Activated T-cell treated with anti-CD3 and anti-CD28 coated beads for 24 hours (primary cell): ENCODE results near the gene LETMD1.
"Not testable (repeated sequence)": the region's sequence is repeated elsewhere in the genome, so short reads cannot be mapped to it uniquely, and the experiment has no call there.

ENCODE experiments used
- DNase-seq: peaks from one replicate; pipeline ENCODE4 v3.0.0-alpha.2; 2020; ENCODE audit warnings: low read depth

The LETMD1 gene, protein sequence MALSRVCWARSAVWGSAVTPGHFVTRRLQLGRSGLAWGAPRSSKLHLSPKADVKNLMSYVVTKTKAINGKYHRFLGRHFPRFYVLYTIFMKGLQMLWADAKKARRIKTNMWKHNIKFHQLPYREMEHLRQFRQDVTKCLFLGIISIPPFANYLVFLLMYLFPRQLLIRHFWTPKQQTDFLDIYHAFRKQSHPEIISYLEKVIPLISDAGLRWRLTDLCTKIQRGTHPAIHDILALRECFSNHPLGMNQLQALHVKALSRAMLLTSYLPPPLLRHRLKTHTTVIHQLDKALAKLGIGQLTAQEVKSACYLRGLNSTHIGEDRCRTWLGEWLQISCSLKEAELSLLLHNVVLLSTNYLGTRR

DNA sequence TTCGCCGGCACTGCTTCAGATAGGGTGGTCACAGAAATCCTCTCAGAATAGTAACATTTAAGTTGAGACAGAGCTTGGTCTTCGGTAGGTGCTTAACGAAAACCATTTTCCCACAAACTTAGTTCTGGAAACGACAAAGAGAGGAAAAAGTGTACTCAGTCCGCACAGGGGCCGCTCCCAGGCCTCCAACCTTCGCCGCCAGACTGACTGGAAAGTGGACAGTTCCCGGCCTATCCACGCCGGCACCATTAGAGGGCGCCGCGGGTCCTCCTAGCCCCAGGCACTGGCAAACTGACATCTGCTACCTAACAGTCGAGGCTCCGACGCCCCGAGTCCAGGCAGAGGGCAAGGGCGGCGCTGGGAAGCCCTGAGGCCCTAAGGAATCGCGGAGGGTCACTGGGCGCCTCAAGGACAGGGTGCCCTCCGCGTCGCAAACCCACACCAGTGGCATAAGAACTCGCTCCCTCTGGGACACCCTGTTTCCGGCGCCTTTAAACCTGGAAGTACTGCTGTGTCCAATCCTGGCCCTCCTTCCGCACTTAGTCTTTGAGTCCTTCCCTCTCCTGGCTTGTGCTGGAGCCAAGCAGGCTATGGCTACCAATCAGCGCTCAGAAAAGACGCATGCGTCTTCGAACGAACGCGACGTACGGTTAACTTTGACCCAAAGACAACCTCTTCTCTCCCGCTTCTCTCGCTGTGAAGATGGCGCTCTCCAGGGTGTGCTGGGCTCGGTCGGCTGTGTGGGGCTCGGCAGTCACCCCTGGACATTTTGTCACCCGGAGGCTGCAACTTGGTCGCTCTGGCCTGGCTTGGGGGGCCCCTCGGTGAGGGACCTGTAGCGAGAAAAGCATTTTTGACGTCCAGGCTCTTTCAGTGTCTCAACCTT is at the start of gene LETMD1:
Gene LETMD1, plus strand, starts transcription at position 673 of the 886 bp plus-strand sequence. Its CDS starts 30 bp downstream, at position 703.
- DNase-seq, result peak; percentile 87

DNA sequence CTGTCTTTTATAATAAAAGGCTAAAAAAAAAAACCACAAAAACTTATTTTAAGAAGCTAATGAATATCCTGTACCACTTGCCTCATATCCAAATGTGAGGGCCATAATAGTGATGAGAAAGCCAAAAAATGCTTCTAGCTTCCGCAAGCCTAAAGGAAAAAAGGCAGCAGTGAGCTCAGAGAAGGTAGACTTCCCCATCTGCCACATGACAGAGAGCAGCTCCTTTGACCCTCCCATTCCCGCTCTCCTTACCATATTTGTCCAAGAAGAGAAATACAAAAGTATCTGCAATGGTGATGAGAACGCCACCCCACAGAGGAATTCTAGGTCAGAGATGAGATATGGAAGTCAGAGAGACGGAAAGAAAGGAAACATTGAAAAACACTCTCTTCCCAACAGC is 49.0 kb upstream of the LETMD1 start:
- no peak for DNase-seq

DNA sequence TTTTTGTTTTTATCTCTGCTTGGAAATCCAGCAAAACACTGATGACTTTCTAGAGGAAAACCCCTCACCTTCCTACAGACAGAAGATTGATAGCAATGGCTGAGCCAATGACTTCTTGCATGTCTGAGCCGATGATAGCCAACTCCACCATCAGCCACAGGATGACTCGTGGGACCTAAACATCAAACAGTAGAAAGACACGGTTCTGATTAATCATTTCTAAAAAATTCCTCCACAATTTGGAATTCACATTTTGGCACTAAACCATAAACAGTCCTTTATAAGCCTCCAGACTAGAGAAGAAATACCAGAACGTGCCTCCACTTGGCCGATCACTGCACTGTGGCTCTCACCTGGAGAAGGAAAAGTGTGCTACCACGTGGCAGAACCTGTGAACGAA is 47.9 kb upstream of the LETMD1 start:
- DNase-seq, result no peak

DNA sequence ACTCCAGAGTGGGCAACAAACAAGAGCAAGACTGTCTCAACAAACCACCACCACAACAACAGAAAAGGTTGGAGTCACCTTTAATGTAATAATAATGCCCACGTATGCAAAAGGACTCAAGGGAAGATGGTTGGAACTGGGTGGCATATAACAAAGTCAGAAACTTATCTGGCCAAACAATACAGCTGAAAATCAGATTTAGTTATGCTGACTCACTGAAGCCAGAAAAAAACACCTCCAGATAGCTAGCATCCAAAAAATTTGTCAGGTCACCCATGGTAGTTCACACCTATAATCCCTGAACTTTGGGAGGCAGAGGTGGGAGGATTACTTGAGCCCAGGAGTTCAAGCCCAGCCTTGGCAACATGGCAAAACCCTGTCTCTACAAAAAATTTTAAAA is 46.3 kb upstream of the LETMD1 start:
- DNase-seq, result no peak

DNA sequence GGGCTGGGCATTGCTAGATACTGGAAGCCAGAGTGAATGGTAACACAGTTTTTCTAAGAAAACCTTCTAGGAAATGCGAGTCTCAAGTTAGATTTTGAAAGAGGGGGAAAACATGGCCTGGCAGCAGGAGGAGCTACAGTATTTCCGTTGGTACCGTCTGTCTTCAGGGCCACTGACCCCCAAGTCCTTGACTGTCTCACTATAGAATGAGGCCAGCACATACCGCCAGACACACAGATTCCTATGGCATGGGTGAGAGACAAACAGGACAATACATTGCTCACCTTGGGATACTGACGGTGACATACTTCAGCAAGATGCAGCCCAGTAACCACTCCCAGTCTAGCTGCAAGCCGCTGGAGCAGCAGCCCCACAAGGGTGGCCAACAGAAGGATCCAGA is 43.6 kb upstream of the LETMD1 start:
- no peak for DNase-seq

DNA sequence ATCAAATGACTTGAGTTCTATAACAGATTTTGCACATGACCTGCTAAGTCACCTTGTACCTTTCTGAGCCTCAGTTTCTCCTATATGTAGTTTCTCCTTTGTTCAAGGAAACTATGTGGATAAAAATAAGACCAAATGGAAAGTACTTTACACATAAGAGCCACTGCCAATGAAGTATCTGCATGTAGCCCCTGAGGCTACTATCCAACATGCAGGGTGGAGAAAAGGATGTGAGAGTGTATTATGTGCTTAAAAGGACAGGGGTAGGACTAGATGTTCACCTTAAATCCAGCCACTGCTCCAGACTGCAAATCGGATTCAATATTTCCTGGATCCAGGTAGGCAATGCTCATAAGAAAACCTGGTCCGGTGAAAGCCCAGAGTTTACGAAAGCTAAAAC is 43.1 kb upstream of the LETMD1 start:
- no peak for DNase-seq

DNA sequence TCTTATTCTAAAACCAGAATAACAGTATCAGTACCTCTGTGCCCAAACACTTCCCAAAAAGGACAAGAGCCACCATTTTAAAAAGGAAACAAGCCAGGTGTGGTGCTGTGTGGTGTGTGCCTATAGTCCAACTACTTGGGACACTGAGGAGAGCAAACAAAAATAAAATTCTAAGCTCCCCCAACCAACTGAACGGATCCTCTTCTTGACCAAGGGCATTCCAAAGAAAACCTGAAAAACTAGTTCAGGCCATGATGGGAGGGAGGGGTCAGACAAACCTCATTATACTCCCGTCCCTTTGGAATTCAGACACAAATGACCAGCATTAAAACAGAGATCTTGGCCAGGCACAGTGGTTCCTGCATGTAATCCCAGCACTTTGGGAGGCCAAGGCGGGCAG is 42.5 kb upstream of the LETMD1 start:
- no peak for DNase-seq

DNA sequence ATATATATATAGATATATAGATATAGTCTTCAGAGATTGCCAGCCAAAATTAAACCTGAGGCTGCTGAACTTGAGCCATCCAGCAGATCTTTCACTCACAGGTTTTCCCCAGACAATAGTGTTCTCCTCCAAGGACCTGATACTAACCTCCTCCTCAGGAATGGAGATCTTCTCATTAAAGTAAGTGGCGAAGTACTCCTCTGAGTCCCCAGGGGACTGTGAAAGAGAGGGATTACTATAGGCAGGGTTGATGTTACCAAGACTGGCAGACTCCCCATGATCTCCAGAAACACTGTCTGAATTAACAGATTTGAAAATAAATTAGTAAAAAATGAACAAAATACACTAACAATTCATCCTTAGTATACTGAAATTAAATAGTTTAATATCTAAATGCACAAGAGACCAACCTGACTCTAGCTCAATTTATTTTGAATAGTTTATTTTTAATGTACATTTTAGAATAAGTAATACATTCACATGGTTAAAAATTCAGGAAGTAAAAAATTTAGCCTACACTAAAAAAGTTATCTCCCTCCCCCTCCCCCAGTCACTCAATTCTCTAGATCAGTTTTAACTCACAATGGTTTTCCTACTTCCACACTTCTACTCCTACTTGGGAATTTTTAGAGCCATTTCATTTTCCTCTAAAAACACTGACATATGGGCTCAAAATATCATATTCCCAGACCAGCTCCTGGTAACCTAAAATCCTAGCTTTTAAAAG is 39.6 kb upstream of the LETMD1 start:
- DNase-seq, result no peak

DNA sequence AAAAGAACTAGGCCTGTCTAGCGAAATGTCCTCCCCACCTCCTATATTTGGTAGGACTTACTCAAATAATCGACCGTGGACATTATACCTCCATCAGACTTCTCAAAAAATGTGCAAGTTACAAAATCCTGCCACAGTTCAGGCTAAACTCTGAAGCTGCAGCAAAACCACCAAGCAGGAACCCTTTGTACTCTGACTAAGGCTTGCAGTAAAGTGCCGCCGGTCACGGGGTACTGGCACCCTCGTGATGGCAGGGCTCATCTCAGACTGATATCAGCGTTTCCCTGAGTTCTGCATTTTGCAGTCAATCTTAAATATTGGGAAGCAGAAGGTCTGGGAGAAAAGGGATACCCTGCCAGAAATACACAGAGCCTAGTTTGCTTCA is 39.1 kb upstream of the LETMD1 start:
- peak; percentile 19 for DNase-seq

DNA sequence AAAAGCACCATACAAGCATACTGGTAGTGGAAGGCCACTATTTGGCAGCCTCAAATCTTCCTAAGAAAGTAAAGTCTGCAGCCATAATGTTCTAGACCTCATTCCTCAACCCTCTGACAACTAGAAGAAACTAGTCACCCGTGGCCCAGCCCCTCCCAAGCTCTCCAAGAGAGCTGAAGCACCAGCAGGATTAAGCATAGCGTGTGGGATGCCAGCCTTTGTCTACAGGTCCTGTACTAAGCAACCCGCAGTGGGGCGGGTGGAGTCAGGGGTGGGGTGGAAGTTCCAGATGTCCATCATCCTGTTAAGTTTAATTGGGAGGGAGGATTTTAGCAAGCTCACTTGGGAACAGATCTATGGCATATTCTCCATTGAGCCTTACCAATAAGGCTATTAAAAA is 36.2 kb upstream of the LETMD1 start:
- no peak for DNase-seq

DNA sequence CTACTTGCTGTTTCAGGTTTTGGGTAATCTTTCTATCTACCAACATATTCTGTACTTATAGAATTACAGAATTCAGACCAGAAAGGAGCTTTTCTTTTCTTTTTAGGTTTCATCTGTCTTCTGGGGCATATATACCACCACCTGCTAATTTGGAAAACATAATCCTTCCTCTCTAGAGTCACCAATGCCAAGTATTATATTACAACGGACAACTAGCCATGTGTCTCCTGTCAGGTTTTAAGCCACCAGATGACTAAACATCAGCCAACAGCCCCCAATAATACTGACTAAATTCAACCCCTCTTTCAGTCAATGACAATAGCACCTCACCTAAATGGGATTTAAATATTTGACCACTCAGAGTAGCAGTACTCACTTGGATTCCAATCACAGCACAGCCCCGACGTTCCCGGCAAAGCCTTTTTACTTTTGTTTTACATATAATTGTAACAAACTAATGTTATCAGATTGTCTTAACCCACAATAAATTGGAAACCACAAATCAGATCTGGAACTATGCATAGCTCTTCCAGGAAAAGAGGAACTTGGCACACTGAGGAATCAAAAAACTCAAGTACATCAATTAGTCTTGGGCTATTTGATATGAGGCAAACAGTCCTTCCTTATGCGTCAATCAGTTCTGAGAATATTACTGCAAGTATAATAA is 35.4 kb upstream of the LETMD1 start:
- no peak for DNase-seq

DNA sequence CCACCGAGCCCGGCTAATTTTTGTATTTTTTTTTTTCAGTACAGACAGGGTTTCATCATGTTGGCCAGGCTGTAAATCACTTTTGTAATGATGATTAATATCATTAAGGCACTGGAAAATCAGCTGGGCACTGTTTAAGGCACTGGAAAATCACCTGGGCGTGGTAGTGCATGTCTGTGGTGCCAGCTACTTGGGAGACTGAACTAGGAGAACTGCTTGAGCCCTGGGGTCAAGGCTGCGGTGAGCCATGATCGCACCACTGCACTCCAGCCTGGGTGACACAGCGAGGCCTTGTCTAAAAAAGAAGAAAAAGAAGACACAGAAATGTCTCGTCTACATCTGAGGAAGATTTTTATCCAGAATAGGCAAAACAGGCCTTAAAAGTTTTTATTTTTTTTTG is 34.7 kb upstream of the LETMD1 start:
- no peak for DNase-seq

DNA sequence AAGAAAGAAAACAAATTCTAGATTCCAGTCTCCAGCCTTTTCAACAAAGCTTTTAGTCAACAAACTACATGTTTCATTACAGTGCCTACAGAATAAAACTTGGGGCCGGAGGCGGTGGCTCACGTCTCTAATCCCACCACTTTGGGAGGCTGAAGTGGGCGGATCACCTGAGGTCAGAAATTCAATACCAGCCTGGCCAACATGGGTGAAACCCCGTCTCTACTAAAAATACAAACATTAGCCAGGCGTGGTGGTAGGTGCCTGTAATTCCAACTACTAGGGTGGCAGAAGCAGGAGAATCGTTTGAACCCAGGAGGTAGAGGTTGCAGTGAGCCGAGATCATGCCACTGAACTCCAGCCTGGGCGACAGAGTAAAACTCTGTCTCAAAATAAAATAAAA is 33.7 kb upstream of the LETMD1 start:
- DNase-seq, result not testable (repeated sequence)

DNA sequence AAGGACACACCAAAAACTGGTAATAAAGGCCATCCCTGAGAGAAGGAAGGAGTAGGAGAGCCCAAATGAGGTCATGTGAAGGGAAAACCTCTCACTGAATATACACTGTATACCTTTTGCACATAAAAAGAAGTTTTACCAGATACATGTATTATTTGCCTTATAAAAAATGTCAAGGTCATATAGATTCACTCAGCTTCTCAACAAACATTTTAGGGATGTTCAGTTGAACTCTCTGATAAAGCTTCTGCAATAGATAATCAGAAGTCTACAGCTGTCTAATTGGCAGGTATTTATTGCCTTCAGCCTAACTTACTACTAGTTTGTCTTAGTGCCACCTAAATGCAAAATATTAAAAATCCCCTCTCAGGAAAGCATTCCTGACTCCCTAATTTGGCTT is 30.7 kb upstream of the LETMD1 start:
- no peak for DNase-seq

DNA sequence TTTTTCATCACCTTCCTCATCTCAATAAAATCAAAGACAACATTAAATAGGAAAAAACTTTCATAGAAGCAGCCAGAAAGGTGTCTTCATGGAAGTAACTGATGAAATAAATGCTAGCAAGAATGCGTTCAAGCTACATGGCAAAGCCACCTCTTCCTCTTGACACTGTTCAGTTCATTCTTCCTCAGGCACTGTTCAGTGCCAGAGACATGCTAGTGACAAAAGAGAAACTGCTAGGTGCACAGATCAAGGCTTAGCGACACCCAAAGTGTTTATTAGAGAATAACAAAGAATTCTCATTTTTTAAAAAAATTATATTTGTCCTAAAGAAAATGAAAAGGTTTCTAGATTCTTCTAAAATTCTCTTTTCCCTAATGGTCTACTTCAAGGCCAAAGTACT is 29.2 kb upstream of the LETMD1 start:
- no peak for DNase-seq

DNA sequence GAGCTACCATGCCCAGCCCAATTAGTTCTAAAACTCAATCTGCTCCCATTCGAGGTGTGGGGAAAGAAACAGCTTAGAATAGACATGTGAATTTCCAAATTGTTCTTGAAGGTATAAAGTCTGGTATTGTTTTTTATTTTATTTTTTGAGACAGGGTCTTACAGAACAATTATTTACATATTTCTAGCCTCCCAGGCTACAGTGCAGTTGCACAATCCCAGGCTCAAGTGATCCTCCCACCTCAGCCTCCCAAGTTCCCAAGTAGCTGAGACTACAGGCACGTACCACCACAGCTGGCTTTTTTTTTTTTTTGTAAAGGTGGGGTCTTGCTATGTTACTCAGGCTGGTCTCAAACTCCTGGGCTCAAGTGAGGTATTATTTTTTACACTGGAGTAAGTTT is 28.2 kb upstream of the LETMD1 start:
- no peak for DNase-seq

DNA sequence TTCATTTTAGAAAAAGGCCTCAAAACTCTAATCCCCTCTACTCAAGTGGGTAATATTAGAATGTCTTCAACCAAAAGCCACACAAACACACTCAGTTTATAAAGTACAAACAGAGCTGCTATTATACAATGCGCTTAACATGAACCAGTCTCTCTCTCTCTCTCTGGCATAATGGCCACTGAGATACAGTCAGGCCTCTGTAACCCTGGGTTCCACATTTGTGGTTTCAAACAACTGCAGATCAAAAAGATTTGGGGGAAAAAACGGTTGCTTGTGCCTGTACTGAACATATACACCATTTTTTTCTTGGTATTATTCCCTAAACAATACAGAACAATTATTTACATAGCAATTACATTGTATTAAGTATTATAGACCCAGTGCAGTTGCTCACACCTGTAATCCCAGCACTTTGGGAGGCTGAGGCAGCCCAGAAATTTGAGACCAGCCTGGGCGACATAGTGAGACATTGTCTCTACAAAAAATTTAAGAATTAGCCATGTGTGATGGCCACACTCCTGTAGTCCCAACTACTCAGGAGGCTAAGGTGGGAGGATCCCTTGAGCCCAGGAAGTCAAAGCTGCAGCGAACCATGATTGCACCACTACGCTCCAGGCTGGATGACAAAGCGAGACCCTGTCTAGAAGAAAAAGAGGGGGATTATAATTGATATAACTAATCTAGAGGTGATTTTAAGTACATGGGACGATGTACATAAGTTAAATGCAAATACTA is 27.5 kb upstream of the LETMD1 start:
- DNase-seq, result no peak

DNA sequence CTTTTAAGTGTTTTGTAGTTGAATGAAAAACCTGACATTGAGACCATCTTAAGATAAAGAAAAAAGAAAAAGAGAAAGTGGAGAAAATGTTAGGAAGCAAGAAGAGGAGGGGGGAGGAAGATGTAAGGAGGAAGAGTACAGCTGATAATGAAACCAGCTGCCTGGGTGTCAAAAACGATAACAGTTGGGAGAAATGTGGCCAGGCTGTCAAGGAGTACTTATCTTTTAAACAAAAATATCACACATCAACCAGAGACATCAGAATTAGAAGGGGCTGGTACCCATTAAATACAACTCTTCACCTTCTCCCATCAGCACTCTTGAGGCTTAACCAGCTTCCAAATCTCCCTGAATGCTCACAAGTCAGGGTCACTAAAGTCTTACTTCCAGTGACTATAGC is 26.4 kb upstream of the LETMD1 start:
- DNase-seq, result no peak

DNA sequence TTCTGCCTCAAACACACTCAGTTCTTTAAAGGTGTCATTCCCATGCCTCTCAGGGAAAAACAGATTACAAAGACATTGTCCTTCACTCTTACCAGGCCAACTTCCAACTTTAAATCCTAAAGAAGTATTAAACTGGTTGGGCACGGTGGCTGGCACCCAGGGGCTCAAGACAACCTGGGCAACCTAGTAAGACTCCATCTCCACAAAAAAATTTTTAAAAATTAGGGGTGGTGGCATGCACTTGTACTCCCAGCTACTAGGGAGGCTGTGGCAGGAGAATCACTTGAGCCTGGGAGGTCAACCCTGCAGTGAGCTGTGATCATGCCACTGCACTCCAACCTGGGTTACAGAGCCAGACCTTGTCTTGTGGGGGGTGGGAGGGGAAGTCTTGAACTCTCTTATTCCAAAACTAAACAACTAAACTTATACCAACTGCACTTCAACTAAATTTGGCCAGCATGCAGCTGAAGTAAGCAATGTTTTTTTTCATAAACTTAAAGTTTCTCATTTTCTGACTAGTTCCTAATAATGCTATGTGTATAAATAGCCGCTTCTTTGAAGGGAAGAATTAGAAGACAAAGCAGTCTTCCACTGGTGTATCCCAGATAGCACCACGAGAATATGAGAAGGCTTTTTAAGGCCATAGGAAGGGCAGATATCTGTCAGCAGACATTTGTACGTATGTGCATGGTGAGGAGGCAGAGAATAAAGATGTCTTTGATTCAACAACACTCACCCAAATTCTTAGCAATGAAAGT is 24.3 kb upstream of the LETMD1 start:
- DNase-seq, result no peak

DNA sequence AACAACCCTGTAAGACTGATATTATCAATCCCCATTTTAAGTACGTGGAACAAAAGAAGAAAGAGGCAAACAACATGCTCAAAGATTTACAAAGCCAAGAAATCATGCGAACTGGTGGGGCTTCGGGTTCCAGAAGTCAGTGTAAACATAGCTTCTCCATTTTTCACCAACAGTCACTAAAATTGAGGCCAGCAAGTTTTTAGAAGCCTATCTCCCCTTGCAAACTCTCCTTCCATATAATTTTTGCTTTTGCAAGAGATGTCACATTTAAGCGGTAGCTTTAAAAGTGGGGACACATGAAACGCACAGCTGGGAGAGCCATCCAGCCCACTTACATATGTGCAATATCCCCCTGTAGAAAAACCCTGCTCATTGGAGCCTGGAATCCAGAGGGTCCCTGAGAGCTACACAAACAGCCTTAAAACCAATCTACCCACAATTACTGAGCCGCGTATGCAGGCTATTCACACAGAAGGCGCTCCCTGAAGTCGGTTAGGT is 22.7 kb upstream of the LETMD1 start:
- no peak for DNase-seq
